HG03097 (cell line): ENCODE data around the gene GYS2.
"Not testable (repeated sequence)": the region's sequence is repeated elsewhere in the genome, so short reads cannot be mapped to it uniquely, and the experiment has no call there.

ENCODE experiments used
- ATAC-seq: cut with Tn5 transposase; IDR thresholded peaks from one replicate; pipeline ENCODE4 v1.9.1; 2021; ENCODE audit not compliant: unreplicated experiment, low FRiP score

GYS2 gene

GRCh38 chr12:21604245-21605101 lies at the start of gene GYS2:
GYS2 (minus strand) TSS chr12:21604847; CDS start chr12:21604592, 255 bp downstream.
- ATAC-seq, result no peak

GRCh38 chr12:21651821-21652220 lies 47.2 kb upstream of the GYS2 start:
- no peak for ATAC-seq

GRCh38 chr12:21650997-21651396 lies 46.4 kb upstream of the GYS2 start:
- ATAC-seq, result no peak

- ATAC-seq, result no peak
Observed at GRCh38 chr12:21649034-21649433, 44.4 kb upstream of the GYS2 start.

- no peak for ATAC-seq
Observed at GRCh38 chr12:21648378-21648777, 43.7 kb upstream of the GYS2 start.

- no peak for ATAC-seq
Observed at GRCh38 chr12:21647179-21647578, 42.5 kb upstream of the GYS2 start.

- ATAC-seq, result not testable (repeated sequence)
Observed at GRCh38 chr12:21645041-21645500, 40.4 kb upstream of the GYS2 start.

GRCh38 chr12:21644516-21644915 lies 39.9 kb upstream of the GYS2 start:
- no peak for ATAC-seq

- no peak for ATAC-seq
Observed at GRCh38 chr12:21643758-21644157, 39.1 kb upstream of the GYS2 start.

- no peak for ATAC-seq
Observed at GRCh38 chr12:21642707-21643389, 38.2 kb upstream of the GYS2 start.

- ATAC-seq, result no peak
Observed at GRCh38 chr12:21638054-21638891, 33.6 kb upstream of the GYS2 start.

GRCh38 chr12:21634245-21634644 lies 29.6 kb upstream of the GYS2 start:
- ATAC-seq, result no peak

GRCh38 chr12:21631367-21631766 lies 26.7 kb upstream of the GYS2 start:
- no peak for ATAC-seq

GRCh38 chr12:21627924-21628323 lies 23.3 kb upstream of the GYS2 start:
- no peak for ATAC-seq

- no peak for ATAC-seq
Observed at GRCh38 chr12:21618566-21618965, 13.9 kb upstream of the GYS2 start.

GRCh38 chr12:21617030-21617429 lies 12.4 kb upstream of the GYS2 start:
- no peak for ATAC-seq

GRCh38 chr12:21615431-21615830 lies 10.8 kb upstream of the GYS2 start:
- ATAC-seq, result no peak

- ATAC-seq, result no peak
Observed at GRCh38 chr12:21614506-21614905, 9.9 kb upstream of the GYS2 start.

GRCh38 chr12:21613931-21614330 lies 9.3 kb upstream of the GYS2 start:
- ATAC-seq, result no peak

GRCh38 chr12:21608196-21608595 lies 3.5 kb upstream of the GYS2 start:
- ATAC-seq, result no peak

- no peak for ATAC-seq
Observed at GRCh38 chr12:21607701-21608100, 3.1 kb upstream of the GYS2 start.
